Measurements from ENCODE around the gene CLDN7.
"Not testable (repeated sequence)": the region's sequence is repeated elsewhere in the genome, so short reads cannot be mapped to it uniquely, and the experiment has no call there.

CLDN7 gene

DNA sequence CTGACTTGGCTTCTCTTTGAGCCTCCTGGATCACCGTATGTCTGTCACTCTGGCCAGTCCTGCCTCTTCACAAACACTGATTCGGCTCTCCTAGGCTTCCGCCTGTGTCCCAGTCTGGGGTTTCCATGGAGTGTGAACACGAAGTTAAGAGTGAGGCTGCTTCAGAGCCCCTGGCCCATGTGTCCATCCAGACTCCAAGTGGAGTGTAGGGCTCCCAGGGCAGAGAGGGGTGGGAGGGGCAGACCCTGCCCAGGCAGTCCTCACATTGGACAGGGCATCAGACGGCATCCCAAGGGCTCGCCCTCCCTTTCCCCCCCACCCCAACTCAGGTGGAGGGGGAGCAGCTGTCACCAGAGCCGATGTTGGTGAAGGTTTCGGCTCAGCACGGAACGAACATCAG, 18.4 kb downstream of the CLDN7 start:
- H3K4me1 Mint-ChIP-seq = peaks cover 56% of the 10 kb centered on the region
- H3K27me3 Mint-ChIP-seq; H3K9me3 Mint-ChIP-seq; H3K27ac Mint-ChIP-seq (ENCODE audit: low read depth); ATAC-seq (replicated peaks; ENCODE audit: extremely low read depth, poor library complexity, severe bottlenecking); DNase-seq (ENCODE audit: low spot score in 2 of 2): not testable (repeated sequence)
- peaks cover 54% of the 10 kb centered on the region for H3K36me3 Mint-ChIP-seq (ENCODE audit: insufficient read depth)
- peak overlapping the region; percentile 98 for H3K4me3 Mint-ChIP-seq

DNA sequence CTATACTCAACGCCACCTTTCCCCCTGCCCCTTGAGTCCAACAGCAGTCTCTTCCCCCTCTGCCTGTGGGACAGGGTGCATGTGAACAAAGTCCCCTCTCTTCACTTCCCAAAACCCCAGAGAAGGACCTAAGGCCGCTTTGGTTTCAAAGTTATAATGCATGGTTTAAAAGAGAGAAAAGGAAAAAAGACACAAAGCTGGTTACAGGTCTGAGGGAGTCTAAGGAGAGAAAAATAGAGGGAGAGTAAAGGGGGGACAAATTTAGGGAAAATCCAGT, 18.9 kb downstream of the CLDN7 start:
- Mint-ChIP-seq H3K36me3 (ENCODE audit: insufficient read depth) (peaks cover 54% of the 10 kb centered on the region), H3K9me3 (no peaks in the 10 kb centered on the region), H3K4me3 (peak overlapping the region; percentile 98), H3K27me3 (no peaks in the 10 kb centered on the region), H3K27ac (ENCODE audit: low read depth) (peak overlapping the region; percentile 90), H3K4me1 (peaks cover 52% of the 10 kb centered on the region)
- ATAC-seq (replicated peaks; ENCODE audit: extremely low read depth, poor library complexity, severe bottlenecking) (no peak), DNase-seq (ENCODE audit: low spot score in 2 of 2) (no peak)

DNA sequence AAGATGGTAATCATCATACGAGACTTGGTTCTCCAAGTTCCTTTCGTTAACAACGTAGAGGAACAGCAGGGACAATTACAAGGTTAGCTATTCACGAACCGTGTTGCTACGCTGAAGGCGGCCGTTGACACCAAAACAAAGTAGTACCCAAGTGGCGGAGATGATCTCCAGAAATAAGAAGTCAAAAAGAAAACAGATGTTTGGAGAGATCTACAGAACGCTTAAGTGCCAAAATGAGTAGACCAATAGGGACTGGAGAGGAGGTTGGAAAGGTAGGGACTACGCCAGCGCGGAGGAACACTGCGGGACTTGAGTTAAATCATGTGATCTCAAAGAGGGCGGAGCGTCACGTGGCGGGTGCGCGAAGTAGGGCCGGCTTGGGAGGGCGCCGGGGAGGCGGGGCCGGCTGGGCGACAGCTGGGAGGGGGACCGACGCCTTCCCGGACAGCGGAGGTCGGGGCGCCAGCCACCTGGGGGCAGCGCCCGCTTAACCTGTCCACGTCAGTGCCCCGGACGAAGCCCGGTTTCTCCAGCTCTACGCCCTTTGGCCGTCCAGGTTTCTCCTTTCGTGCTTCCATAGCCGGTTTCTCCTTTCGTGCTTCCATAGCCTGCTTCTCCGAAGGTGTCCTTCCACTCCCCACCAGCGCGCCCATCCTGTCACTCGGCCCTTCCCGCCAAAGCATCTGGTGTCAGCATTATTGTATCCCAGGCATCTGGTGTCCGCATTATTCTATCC, 19.4 kb downstream of the CLDN7 start:
- peak overlapping the region; percentile 90 for H3K27ac Mint-ChIP-seq (ENCODE audit: low read depth)
- H3K36me3 Mint-ChIP-seq (ENCODE audit: insufficient read depth) = peaks cover 54% of the 10 kb centered on the region
- H3K27me3 Mint-ChIP-seq = no peaks in the 10 kb centered on the region
- no peaks in the 10 kb centered on the region for H3K9me3 Mint-ChIP-seq
- H3K4me3 Mint-ChIP-seq = peak overlapping the region; percentile 98
- peak; percentile 92 to 93 for DNase-seq (ENCODE audit: low spot score in 2 of 2)
- peak; percentile 44 for ATAC-seq (replicated peaks; ENCODE audit: extremely low read depth, poor library complexity, severe bottlenecking)
- peaks cover 50% of the 10 kb centered on the region for H3K4me1 Mint-ChIP-seq

DNA sequence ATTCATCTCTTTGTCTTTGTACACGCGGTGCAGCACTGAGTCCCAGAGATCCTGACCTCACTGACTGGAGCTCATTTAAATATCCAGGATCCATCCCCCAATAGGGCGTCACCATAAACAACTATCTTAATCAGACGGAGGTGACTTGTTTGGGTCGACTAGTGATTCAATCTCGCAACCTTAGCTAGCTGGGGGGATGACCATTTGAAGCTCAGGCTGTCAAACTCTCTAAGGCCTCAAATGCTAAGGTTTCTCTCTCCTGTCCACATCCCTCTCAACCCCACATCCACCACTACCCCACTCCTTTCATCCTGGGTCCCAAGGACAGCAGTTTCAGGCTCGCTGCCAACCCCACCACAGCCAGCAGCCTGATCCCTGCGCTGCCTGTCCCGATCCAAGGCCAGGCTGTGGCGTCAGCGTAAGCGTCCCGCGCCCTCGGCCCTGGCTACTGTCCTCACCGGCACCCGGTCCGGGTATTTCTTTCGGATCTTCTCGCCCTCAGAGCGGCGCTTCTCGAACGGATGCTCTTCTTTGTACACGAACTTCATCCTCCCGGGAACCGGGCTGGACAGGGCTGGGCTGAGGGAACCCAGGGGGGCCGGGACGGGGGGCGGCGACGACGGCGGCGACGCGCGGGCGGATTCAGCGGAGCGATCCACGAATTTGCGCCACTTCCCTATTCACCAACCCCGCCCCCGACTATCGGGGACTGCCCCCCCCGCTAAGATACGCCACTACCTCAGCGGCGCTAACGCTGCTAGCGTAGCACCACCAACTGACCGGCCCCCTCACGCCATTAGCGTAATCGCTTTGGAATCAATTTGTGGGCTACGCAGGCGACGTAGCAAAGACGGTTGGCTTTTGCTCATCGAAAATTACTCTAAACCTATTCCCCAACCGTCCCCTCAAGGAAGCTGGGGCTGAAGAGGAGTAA, 20.2 kb downstream of the CLDN7 start, which contains the start of gene GABARAP:
GABARAP (minus strand) TSS at position 667 of the 934 bp plus-strand sequence; CDS start at position 548, 119 bp downstream.
- Mint-ChIP-seq H3K4me3 (peak within 1 kb of the TSS; percentile 98), H3K27me3 (no peaks in the 10 kb centered on the region), H3K27ac (ENCODE audit: low read depth) (peak within 1 kb of the TSS; percentile 90), H3K4me1 (peaks cover 56% of the 10 kb centered on the region), H3K9me3 (no peaks in the 10 kb centered on the region), H3K36me3 (ENCODE audit: insufficient read depth) (peaks cover 52% of the 10 kb centered on the region)
- ATAC-seq (replicated peaks; ENCODE audit: extremely low read depth, poor library complexity, severe bottlenecking) = peak; percentile 34
- DNase-seq (ENCODE audit: low spot score in 2 of 2) = peak; percentile 90 to 96

DNA sequence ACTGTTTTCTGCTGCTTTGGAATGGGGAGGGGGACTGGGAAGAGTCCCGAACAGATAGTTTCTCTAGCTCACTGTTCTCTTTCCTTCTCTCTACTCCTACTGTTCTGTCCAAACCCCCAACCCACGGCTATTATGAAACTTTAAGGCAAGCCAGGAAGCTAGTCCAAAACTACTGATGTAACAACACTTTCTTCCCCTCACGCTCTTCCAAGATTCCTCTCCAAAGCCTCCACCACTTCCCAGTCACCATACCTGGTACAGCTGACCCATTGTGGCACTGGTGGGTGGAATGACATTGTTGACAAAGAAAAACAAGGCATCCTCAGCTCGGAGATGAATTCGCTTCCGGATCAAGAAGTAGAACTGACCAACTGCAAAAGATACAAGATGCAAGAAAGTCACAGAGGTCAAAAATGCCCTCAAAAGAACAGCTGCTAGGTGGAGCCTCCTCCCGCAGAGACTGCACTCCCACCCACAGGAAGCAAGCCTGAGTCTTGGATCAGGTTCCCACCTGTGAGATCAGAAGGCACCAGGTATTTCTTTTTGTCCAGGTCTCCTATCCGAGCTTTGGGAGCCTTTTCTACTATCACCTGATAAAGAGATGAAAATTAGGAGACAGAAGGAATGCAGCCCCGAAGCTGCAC, 21.1 kb downstream of the CLDN7 start:
- no peak for ATAC-seq (replicated peaks; ENCODE audit: extremely low read depth, poor library complexity, severe bottlenecking)
- DNase-seq (ENCODE audit: low spot score in 2 of 2) = no peak
- Mint-ChIP-seq H3K4me3 (peak overlapping the region; percentile 98), H3K27ac (ENCODE audit: low read depth) (peak overlapping the region; percentile 90), H3K36me3 (ENCODE audit: insufficient read depth) (peaks cover 48% of the 10 kb centered on the region), H3K27me3 (no peaks in the 10 kb centered on the region), H3K9me3 (no peaks in the 10 kb centered on the region), H3K4me1 (peaks cover 55% of the 10 kb centered on the region)

DNA sequence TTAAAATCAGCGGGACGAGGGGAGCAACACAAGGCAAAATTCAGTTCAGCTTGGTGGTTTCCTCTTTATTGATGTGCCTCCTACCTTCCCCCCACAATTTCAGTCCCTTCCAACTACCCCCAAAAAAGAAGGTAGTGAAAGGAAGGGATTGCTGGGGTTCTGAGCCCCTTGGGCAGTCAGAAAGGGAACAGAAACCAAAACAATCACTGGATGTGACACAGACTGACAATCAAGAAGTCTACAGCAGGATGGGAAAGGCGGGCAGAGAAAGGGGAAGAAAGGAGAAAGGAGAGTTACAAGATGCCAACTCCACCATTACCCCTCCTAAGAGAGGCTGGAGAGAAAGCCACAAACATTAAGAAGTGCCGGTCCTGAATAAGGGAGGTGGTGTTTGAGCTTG, 21.9 kb downstream of the CLDN7 start:
- H3K4me3 Mint-ChIP-seq = peak overlapping the region; percentile 98

DNA sequence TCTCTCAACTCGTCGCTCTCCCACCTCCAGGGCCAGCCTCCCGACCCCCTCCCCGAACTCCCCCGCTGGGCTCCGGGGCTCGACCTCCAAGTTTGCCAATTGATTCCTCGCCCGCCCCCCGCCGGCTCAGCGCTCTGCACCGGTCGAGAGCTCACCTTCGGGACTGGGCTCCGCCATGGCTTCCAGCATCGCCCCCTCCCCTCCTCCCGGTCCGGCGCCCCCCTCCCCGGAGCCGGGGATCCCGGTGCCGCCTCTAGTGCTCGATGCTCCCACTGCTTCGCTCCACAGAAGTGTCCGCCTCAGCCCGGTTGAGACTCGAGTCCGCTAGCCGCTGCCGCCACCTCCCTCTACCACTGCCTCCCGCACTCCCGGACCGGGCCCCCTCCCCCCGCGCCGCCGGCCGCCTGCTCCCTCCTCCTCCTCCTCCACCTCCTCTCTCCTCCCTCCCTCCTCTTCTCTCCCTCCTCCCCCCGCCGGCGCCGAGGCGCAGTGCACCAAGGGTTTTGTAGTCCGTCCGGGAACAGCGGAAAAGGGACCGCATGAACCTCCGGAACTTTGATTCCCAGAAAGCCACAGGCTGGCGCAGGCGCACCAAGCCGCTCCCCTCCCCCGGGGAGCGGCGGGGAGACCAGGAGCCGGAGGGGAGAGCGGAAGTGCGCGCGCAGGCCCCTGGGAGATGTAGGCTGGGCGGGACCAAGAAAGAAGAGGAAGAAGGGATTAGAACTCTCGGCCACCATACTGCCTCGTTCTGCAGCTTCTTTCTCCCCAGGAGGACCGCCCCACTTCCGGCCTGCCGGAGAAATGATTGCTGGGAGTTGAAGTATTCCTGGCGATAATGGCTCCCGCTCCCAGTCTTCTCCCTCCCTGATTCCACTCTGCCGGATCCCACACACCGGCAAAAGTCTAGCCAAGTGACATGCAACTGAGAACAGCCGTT, 22.9 kb downstream of the CLDN7 start, which contains the start of gene PHF23:
PHF23 (minus strand) TSS at position 367 of the 937 bp plus-strand sequence; CDS start at position 189, 178 bp downstream.
- ATAC-seq (replicated peaks; ENCODE audit: extremely low read depth, poor library complexity, severe bottlenecking) (peak; percentile 67), DNase-seq (ENCODE audit: low spot score in 2 of 2) (peak; percentile 84 to 89)
- H3K27me3 Mint-ChIP-seq = no peaks in the 10 kb centered on the region
- H3K4me1 Mint-ChIP-seq = peaks cover 67% of the 10 kb centered on the region
- peak within 1 kb of the TSS; percentile 98 for H3K4me3 Mint-ChIP-seq
- H3K27ac Mint-ChIP-seq (ENCODE audit: low read depth) = peak within 1 kb of the TSS; percentile 92
- no peaks in the 10 kb centered on the region for H3K9me3 Mint-ChIP-seq
- H3K36me3 Mint-ChIP-seq (ENCODE audit: insufficient read depth) = peaks cover 46% of the 10 kb centered on the region

More for the DNA sequence above, 21.9 kb downstream of the CLDN7 start:
- Mint-ChIP-seq H3K27me3 (no peaks in the 10 kb centered on the region), H3K9me3 (no peaks in the 10 kb centered on the region), H3K4me1 (peaks cover 58% of the 10 kb centered on the region), H3K27ac (ENCODE audit: low read depth) (peak overlapping the region; percentile 92), H3K36me3 (ENCODE audit: insufficient read depth) (peaks cover 43% of the 10 kb centered on the region)
- ATAC-seq (replicated peaks; ENCODE audit: extremely low read depth, poor library complexity, severe bottlenecking) (no peak), DNase-seq (ENCODE audit: low spot score in 2 of 2) (no peak)

DNA sequence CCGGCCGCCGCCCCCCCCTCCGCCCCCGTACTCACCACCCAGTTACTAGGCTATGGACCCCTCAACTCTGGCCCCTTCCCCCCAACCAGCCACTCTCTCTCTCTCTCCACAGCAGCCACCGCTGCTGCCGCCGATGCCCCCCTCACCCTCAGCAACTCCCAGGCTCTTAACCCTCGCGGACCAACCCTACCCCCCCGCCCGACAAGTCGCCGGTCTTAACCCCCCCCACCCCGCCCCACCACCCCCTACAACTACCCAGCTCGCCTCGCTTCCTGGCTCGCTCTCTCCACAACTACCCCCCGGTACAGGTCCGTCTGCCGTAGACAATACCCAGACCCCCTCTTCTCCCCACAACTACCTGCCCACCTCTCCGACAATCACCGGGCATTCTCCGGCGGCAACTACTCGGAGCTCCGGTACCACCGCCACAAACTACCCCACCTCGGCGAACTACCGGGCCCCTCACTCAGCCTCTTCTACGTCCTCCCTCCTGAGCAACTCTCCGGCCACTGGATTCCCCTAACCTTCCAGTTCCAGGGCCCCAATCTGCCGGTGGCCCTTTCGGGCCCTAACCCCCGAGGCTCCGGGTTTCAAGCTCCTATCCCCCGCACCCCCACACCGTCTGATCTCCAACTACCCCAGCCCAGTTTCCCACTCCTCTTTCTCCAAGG, 23.7 kb downstream of the CLDN7 start:
- no peak for DNase-seq (ENCODE audit: low spot score in 2 of 2)

DNA sequence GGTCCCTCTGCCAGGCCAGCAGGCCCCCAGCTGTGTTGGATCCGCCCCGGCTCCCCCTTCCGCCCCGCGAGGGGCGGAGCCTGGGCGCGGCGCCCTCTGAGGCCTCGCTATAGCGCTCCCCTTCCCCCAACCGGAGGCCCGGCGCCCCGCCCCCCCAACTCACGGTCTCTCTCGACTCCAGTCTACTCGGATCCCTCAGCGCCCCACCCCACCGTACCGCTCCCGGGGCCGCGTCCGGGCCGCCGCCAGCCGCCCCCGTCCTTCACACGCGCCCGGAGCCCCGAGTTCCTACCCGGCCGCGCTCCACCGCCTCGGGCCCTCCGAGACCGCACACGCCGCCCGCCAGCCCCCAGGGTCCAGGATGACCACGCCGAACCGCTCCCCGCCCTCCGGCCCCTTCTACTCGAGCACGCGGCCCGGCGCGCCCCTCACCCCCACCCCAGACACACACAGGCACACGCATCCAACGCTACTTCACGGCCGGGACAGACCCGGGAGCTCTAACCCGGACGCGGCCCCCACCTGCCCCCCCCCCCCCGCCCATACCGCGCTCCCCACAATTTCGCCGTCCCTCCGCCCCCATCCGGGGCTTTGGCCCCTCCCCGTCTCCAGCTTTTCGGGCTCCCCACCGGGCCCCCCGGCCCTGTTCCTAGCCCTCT, 24.4 kb downstream of the CLDN7 start:
- H3K4me1 Mint-ChIP-seq = peaks cover 76% of the 10 kb centered on the region
- H3K36me3 Mint-ChIP-seq (ENCODE audit: insufficient read depth) = peaks cover 45% of the 10 kb centered on the region
- peak; percentile 4 for ATAC-seq (replicated peaks; ENCODE audit: extremely low read depth, poor library complexity, severe bottlenecking)
- DNase-seq (ENCODE audit: low spot score in 2 of 2) = peak; percentile 47 to 57
- H3K27ac Mint-ChIP-seq (ENCODE audit: low read depth) = peak overlapping the region; percentile 92
- H3K4me3 Mint-ChIP-seq = peak overlapping the region; percentile 98
- no peaks in the 10 kb centered on the region for H3K27me3 Mint-ChIP-seq
- no peaks in the 10 kb centered on the region for H3K9me3 Mint-ChIP-seq

More for the DNA sequence above, 23.7 kb downstream of the CLDN7 start:
- no peaks in the 10 kb centered on the region for H3K9me3 Mint-ChIP-seq
- peak overlapping the region; percentile 98 for H3K4me3 Mint-ChIP-seq
- H3K36me3 Mint-ChIP-seq (ENCODE audit: insufficient read depth) = peaks cover 48% of the 10 kb centered on the region
- peaks cover 75% of the 10 kb centered on the region for H3K4me1 Mint-ChIP-seq
- no peaks in the 10 kb centered on the region for H3K27me3 Mint-ChIP-seq
- peak overlapping the region; percentile 92 for H3K27ac Mint-ChIP-seq (ENCODE audit: low read depth)
- ATAC-seq (replicated peaks; ENCODE audit: extremely low read depth, poor library complexity, severe bottlenecking) = no peak

DNA sequence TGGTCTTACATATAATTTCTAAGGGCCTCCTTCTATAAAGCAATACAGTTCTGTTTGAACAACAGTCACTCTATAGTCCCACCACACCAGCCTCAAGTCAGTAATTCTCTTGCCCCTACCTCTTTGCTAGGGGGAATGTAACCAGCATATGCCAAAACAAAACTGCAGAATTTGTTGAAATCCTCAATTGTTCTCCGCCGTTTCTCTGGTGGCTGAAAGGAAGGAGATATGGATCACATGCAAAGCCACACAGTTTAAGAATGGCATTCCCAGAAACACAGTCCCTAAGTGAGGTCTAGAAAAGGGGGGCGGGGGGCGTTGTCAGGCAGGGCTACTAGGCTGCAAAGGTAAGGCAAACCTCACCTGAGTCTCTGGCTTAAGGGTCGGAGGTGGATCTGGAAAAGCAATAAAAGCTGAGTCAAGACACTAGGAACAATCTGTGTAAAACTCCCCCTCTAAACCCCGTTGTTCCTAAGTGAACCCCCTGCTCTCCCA, 25.0 kb downstream of the CLDN7 start:
- Mint-ChIP-seq H3K27ac (ENCODE audit: low read depth) (peak overlapping the region; percentile 92), H3K4me1 (peaks cover 75% of the 10 kb centered on the region), H3K4me3 (peak overlapping the region; percentile 98), H3K9me3 (no peaks in the 10 kb centered on the region), H3K36me3 (ENCODE audit: insufficient read depth) (peaks cover 41% of the 10 kb centered on the region), H3K27me3 (no peaks in the 10 kb centered on the region)
- no peak for DNase-seq (ENCODE audit: low spot score in 2 of 2)
- no peak for ATAC-seq (replicated peaks; ENCODE audit: extremely low read depth, poor library complexity, severe bottlenecking)

DNA sequence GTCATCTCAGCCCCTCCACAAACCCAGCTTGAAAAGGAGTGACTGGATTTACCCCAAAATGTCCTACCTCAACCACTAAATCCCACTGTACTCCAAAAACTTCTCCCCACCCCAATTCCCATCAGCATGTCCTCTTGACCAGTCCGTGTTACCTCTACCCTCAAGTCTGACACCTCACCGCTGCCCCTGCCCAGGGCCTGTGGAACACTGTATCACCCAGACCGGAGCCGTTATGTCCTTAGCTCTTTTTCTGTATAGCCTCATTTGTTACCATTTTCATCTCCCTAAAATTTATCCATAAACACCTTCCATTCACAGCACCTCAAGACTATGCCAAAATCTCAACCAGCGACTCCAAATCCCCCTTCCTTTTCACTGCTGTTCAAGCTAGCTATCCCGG, 25.5 kb downstream of the CLDN7 start:
- H3K9me3 Mint-ChIP-seq = no peaks in the 10 kb centered on the region
- peak overlapping the region; percentile 98 for H3K4me3 Mint-ChIP-seq

More for the DNA sequence above, 25.5 kb downstream of the CLDN7 start:
- Mint-ChIP-seq H3K27me3 (no peaks in the 10 kb centered on the region), H3K36me3 (ENCODE audit: insufficient read depth) (peaks cover 36% of the 10 kb centered on the region), H3K4me1 (peaks cover 75% of the 10 kb centered on the region), H3K27ac (ENCODE audit: low read depth) (no peak overlapping the region)
- no peak for DNase-seq (ENCODE audit: low spot score in 2 of 2)
- ATAC-seq (replicated peaks; ENCODE audit: extremely low read depth, poor library complexity, severe bottlenecking) = no peak
